Choroid plexus epithelial cell (primary cell): ENCODE results near the gene ARHGAP19.

Source experiments
- DNase-seq: peaks from one replicate; pipeline ENCODE4 v3.0.0-alpha.2; 2010; ENCODE audit warnings: low read depth
- H3K4me3 ChIP-seq: 2 replicates; pipeline ENCODE4 v1.5.1; 2011; ENCODE audit warnings: low read depth, mild to moderate bottlenecking, control low read depth, low read length, moderate library complexity
- TF ChIP-seq, protein P1 (sequence below): conservative IDR thresholded peaks from 2 replicates; pipeline ENCODE4 v1.5.1; 2011; ENCODE audit warnings: low read depth, mild to moderate bottlenecking, control low read depth, inconsistent platforms, low read length, moderate library complexity

The ARHGAP19 gene

DNA sequence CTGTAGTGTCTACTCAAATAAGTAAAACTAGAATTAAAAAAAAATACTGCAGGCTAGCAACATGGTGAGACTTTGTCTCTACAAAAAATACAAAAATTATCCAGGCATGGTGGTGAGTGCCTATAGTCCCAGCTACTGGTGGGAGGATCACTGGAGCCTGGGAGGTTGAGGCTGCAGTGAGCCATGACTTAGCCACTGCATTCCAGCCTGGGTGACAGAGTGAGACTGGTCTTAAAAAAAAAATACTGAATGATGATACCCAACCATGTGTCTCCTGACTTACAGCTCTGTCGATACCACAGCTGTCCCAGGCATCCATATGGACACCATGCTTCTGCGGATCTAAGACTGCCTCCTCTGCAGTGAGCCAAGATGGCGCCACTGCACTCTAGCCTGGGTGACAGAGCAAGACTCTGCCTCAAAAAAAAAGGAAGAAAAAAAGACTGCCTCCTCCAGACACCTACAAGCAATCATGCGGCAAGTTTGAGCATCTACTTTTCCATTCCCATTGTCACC is 18.7 kb upstream of the ARHGAP19 start:
- TF ChIP-seq, protein P1, sequence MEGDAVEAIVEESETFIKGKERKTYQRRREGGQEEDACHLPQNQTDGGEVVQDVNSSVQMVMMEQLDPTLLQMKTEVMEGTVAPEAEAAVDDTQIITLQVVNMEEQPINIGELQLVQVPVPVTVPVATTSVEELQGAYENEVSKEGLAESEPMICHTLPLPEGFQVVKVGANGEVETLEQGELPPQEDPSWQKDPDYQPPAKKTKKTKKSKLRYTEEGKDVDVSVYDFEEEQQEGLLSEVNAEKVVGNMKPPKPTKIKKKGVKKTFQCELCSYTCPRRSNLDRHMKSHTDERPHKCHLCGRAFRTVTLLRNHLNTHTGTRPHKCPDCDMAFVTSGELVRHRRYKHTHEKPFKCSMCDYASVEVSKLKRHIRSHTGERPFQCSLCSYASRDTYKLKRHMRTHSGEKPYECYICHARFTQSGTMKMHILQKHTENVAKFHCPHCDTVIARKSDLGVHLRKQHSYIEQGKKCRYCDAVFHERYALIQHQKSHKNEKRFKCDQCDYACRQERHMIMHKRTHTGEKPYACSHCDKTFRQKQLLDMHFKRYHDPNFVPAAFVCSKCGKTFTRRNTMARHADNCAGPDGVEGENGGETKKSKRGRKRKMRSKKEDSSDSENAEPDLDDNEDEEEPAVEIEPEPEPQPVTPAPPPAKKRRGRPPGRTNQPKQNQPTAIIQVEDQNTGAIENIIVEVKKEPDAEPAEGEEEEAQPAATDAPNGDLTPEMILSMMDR, result no peak
- no peak for DNase-seq
- no peak overlapping the region for H3K4me3 ChIP-seq

DNA sequence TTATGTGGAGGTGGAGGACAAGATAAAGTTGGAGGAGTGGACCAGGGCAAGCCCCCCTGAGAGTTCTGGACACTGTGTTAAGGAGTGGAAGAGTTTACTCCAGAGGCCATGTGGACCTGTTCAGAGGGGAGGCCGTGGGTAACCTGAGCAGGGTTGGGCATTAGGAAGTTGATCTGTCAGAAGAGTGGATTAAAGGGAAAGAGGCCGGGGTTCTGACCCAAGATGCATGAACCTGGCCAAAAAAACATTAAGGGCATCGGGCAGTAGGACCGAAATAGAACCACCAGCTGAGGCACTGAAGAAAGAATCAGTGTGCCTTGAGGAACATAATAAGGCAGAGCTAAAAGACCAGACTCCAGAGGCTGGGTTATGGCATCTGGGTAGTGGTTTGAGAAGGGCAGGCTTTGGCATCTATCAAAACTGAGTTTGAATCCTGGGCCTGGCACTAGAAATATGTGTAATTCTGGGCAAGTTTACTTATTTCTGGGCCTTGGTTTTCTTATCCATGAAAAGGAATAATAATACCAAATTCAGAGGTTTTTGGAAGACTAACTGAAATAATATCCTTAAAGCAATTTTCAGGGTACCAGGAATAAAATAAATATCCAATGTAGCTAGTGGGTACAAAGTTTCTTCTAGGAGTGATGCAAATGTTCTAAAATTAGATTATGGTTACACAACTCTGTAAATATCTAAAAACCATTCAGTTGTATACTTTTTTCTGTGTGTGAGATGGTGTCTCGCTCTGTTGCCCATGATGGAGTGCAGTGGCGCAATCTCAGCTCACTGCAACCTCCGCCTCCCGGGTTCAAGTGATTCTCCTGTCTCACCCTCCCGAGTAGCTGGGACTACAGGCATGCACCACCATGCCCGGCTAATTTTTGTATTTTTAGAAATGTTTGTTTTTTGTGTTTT is 15.7 kb upstream of the ARHGAP19 start:
- H3K4me3 ChIP-seq, result no peak overlapping the region
- TF ChIP-seq, protein P1, result no peak
- DNase-seq, result no peak

DNA sequence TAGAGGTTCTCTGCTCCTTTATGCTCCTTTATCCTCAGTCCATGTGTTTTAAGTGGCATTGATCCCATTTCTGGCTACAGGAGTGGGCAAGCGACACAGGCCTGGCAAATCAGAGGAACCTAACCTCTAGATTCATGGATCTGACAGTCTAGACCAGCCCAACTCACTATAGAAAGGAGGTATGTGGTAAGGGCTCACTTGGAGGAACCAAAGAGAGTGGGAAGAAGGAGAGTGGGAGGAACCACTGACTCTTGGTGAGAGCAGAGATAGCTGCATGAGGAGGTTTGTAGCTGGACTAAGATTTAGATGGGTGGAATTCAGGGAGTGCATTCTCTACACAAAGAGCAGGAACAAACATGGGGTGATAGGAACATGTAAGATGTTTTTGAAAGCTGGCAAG is 15.0 kb upstream of the ARHGAP19 start:
- TF ChIP-seq, protein P1, result no peak
- no peak overlapping the region for H3K4me3 ChIP-seq
- DNase-seq, result no peak

DNA sequence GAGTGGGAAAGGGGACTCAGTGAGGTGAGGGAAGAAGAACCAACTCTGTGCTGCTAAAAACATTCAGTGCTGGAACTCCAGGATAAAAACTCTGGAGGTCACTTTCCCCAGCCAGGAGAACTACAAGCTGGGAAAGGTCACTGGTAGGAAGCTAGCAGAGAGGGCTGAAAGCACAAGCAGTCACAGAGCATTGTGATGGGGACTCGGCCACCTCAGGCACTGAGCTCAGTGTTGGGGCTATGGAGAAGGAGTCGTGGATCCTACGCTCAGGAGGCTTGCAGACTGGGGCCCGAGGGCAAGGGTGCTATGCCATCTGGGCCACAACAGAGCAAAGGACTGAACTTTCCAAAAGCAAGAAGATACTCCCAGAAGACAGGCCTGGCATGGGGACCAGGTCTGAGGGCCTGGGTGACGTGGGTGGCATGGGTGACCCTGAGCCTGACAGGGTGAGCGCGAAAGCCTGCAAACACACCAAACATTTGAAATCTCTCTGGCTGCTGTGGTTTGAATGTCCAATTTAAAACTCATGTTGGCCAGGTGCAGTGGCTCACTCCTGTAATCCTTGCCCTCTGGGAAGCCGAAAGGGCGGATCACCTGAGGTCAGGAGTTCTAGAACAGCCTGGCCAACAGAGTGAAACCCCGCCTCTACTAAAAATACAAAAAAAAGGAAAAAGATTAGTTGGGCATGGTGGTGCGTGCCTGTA is 9.8 kb upstream of the ARHGAP19 start:
- TF ChIP-seq, protein P1, result no peak

DNA sequence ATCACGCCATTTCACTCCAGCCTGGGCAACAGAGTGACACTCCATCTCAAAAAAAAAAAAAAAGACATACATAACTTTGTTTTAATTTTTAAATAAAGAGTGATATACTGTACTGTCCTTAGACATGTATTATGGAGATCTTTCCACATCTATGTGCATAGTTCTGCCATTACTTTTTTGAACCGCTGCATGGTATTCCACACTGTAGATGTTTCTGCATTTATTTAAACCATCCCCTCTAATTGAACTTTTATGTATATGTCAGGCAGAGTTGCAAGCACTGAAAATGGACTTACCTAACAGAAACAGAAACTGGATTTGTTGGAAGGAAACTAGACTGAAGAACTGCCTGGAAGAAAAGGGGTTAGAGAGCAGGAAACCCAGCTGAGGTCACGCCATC is 8.5 kb upstream of the ARHGAP19 start:
- no peak overlapping the region for H3K4me3 ChIP-seq
- TF ChIP-seq, protein P1, result no peak
- no peak for DNase-seq

More for the DNA sequence above, 9.8 kb upstream of the ARHGAP19 start:
- H3K4me3 ChIP-seq, result no peak overlapping the region
- DNase-seq, result no peak

DNA sequence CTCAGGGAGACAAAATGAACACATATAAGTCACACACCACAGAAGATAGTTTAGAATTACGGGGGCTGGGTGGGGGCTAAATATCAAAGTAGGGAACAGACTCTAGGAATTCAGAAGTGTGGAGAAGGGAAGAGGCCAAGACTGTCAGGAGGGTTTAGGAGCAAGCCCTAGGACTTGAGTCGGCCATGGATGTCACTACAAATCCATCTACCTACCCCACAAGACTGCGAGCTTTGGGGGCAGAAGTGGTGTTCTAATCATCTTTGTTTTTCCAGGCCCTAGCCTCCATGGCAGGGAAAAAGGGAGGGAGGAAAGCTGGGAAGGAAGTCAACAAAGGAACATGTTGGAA is 5.8 kb upstream of the ARHGAP19 start:
- DNase-seq, result no peak
- no peak overlapping the region for H3K4me3 ChIP-seq
- TF ChIP-seq, protein P1, result no peak
